Epithelial cell of prostate (primary cell): ENCODE measurements around the gene ADORA1.

Experiments
- DNase-seq: peaks from one replicate; pipeline ENCODE4 v3.0.0-alpha.2; 2011; ENCODE audit warnings: low read depth, low spot score
- H3K27ac ChIP-seq: fragments of 450-650 bp; 2 replicates; pipeline ENCODE4 v1.5.1; 2017; ENCODE audit warnings: mild to moderate bottlenecking

ADORA1 gene

GRCh38 chr1:203181586-203182386 is 54.3 kb downstream of the ADORA1 start:
- H3K27ac ChIP-seq = no peak overlapping the region
- DNase-seq = no peak

GRCh38 chr1:203182387-203182953 is 54.9 kb downstream of the ADORA1 start:
- no peak overlapping the region for H3K27ac ChIP-seq
- DNase-seq = no peak

- H3K27ac ChIP-seq = no peak overlapping the region
- DNase-seq = no peak
These were observed 56.3 kb downstream of the ADORA1 start for GRCh38 chr1:203183828-203184227.

GRCh38 chr1:203184467-203184866 is 56.9 kb downstream of the ADORA1 start:
- DNase-seq = no peak

GRCh38 chr1:203185061-203185461 is 57.5 kb downstream of the ADORA1 start:
- DNase-seq = no peak
- no peak overlapping the region for H3K27ac ChIP-seq

More at GRCh38 chr1:203184467-203184866, 56.9 kb downstream of the ADORA1 start:
- H3K27ac ChIP-seq = no peak overlapping the region

GRCh38 chr1:203185585-203185984 is 58.1 kb downstream of the ADORA1 start:
- H3K27ac ChIP-seq = no peak overlapping the region
- DNase-seq = no peak

- no peak overlapping the region for H3K27ac ChIP-seq
- no peak for DNase-seq
These were observed 58.5 kb downstream of the ADORA1 start for GRCh38 chr1:203186091-203186445.

GRCh38 chr1:203186446-203187303 is 59.1 kb downstream of the ADORA1 start, which contains the start of gene CHI3L1:
CHI3L1 (minus strand) TSS chr1:203186704; CDS start chr1:203186623, 81 bp downstream.
- DNase-seq = no peak
- no peak within 1 kb of the TSS for H3K27ac ChIP-seq

- H3K27ac ChIP-seq = no peak overlapping the region
- no peak for DNase-seq
These were observed 59.8 kb downstream of the ADORA1 start for GRCh38 chr1:203187304-203187685.

- DNase-seq = no peak
- H3K27ac ChIP-seq = no peak overlapping the region
These were observed 60.3 kb downstream of the ADORA1 start for GRCh38 chr1:203187689-203188264.

GRCh38 chr1:203188686-203189232 is 61.2 kb downstream of the ADORA1 start:
- H3K27ac ChIP-seq = no peak overlapping the region

GRCh38 chr1:203189951-203190352 is 62.4 kb downstream of the ADORA1 start:
- no peak overlapping the region for H3K27ac ChIP-seq
- no peak for DNase-seq

More at GRCh38 chr1:203188686-203189232, 61.2 kb downstream of the ADORA1 start:
- no peak for DNase-seq

- no peak for DNase-seq
- no peak overlapping the region for H3K27ac ChIP-seq
These were observed 63.4 kb downstream of the ADORA1 start for GRCh38 chr1:203190949-203191348.

- H3K27ac ChIP-seq = no peak overlapping the region
- no peak for DNase-seq
These were observed 68.8 kb downstream of the ADORA1 start for GRCh38 chr1:203196371-203196770.

GRCh38 chr1:203197625-203198024 is 70.1 kb downstream of the ADORA1 start:
- H3K27ac ChIP-seq = no peak overlapping the region
- no peak for DNase-seq

- DNase-seq = no peak
- H3K27ac ChIP-seq = no peak overlapping the region
These were observed 71.5 kb downstream of the ADORA1 start for GRCh38 chr1:203199002-203199401.

- peak overlapping the region; percentile 13 for H3K27ac ChIP-seq
- no peak for DNase-seq
These were observed 71.9 kb downstream of the ADORA1 start for GRCh38 chr1:203199481-203199815.

- peak; percentile 37 for DNase-seq
- peak overlapping the region; percentile 13 for H3K27ac ChIP-seq
These were observed 72.5 kb downstream of the ADORA1 start for GRCh38 chr1:203199816-203200571.

GRCh38 chr1:203200916-203201315 is 73.4 kb downstream of the ADORA1 start:
- no peak overlapping the region for H3K27ac ChIP-seq
- no peak for DNase-seq
